WTC11 (cell line): ENCODE data around the gene CNTN1. TPM values are rescaled to one million over a fixed set of nuclear protein-coding genes. Genes with fewer than 3 reads are reported as not detected.

ENCODE experiments used
- ATAC-seq: fragments of 200-7000 bp; cut with Tn5 transposase; 2 replicates; pipeline ENCODE4 v1.10.0; 2021; ENCODE audit warnings: mild to moderate bottlenecking, moderate library complexity
- CTCF ChIA-PET: fragments of 300-600 bp; sonication (Branson Sonifier 250); formaldehyde crosslinking; loops from one replicate; lab custom pipeline; 2021; ENCODE audit warnings: antibody characterized with exemption; lab: Charles Lee
- POLR2A ChIA-PET: fragments of 350-600 bp; sonication (Branson Sonifier 250); formaldehyde crosslinking; loops from one replicate; lab custom pipeline; 2021; ENCODE audit warnings: antibody characterized with exemption; lab: Charles Lee
- DNase-seq: peaks from one replicate; pipeline ENCODE4 v3.0.0; 2021; ENCODE audit warnings: low spot score
- H3K27ac Mint-ChIP-seq: 2 replicates; pipeline ENCODE4 v1.8.0; 2021; ENCODE audit warnings: mixed read lengths
- H3K27me3 Mint-ChIP-seq: 2 replicates; pipeline ENCODE4 v1.8.0; 2021; ENCODE audit warnings: low read depth, mild to moderate bottlenecking, moderate library complexity, mixed read lengths
- H3K36me3 Mint-ChIP-seq: 2 replicates; pipeline ENCODE4 v1.8.0; 2021; ENCODE audit warnings: mixed read lengths
- H3K4me1 Mint-ChIP-seq: 2 replicates; pipeline ENCODE4 v1.8.0; 2022; ENCODE audit warnings: mixed read lengths
- H3K4me3 Mint-ChIP-seq: 2 replicates; pipeline ENCODE4 v1.8.0; 2021; ENCODE audit warnings: mild to moderate bottlenecking, moderate library complexity, mixed read lengths
- H3K9me3 Mint-ChIP-seq: 2 replicates; pipeline ENCODE4 v1.8.0; 2021; ENCODE audit warnings: mixed read lengths
- ATF1 ChIP-seq: sonication (generic); formaldehyde crosslinking; IDR thresholded peaks from 2 replicates; pipeline ENCODE4 v1.8.1; 2023; ENCODE audit warnings: mild to moderate bottlenecking, moderate library complexity, missing genetic modification reagents
- CBFB ChIP-seq: sonication (generic); formaldehyde crosslinking; IDR thresholded peaks from 2 replicates; pipeline ENCODE4 v1.8.1; 2022; ENCODE audit warnings: mild to moderate bottlenecking, low read depth, missing genetic modification reagents
- CDX4 ChIP-seq: fragments of 250-450 bp; sonication (Bioruptor Pico); IDR thresholded peaks from 2 replicates; pipeline ENCODE4 v1.9.0; 2021; ENCODE audit warnings: moderate library complexity, mild to moderate bottlenecking, inconsistent platforms, borderline replicate concordance
- CREM ChIP-seq: sonication (generic); formaldehyde crosslinking; IDR thresholded peaks from 2 replicates; pipeline ENCODE4 v1.8.1; 2022; ENCODE audit warnings: mild to moderate bottlenecking, missing genetic modification reagents, moderate library complexity
- ETV6 ChIP-seq: sonication (generic); formaldehyde crosslinking; IDR thresholded peaks from 2 replicates; pipeline ENCODE4 v1.8.1; 2022; ENCODE audit warnings: mild to moderate bottlenecking, missing genetic modification reagents
- FOXJ3 ChIP-seq: sonication (generic); formaldehyde crosslinking; IDR thresholded peaks from 2 replicates; pipeline ENCODE4 v1.9.0; 2021; ENCODE audit warnings: missing genetic modification reagents, mild to moderate bottlenecking, borderline replicate concordance
- OVOL2 ChIP-seq: fragments of 250-450 bp; sonication (Bioruptor Pico); IDR thresholded peaks from 2 replicates; pipeline ENCODE4 v1.9.0; 2021; ENCODE audit warnings: mild to moderate bottlenecking, borderline replicate concordance
- PREB ChIP-seq: sonication (generic); formaldehyde crosslinking; IDR thresholded peaks from 2 replicates; pipeline ENCODE4 v1.8.1; 2022; ENCODE audit warnings: mild to moderate bottlenecking, missing genetic modification reagents, moderate library complexity, borderline replicate concordance
- RELA ChIP-seq: sonication (generic); formaldehyde crosslinking; IDR thresholded peaks from 2 replicates; pipeline ENCODE4 v1.8.1; 2022; ENCODE audit warnings: missing genetic modification reagents, mild to moderate bottlenecking, borderline replicate concordance
- SP1 ChIP-seq: sonication (generic); formaldehyde crosslinking; conservative IDR thresholded peaks from 2 replicates; pipeline ENCODE4 v1.8.1; 2022; ENCODE audit warnings: missing genetic modification reagents
- TEAD4 ChIP-seq: sonication (generic); formaldehyde crosslinking; IDR thresholded peaks from 2 replicates; pipeline ENCODE4 v1.8.0; 2022; ENCODE audit warnings: mild to moderate bottlenecking, missing genetic modification reagents
- TP53 ChIP-seq: sonication (generic); formaldehyde crosslinking; IDR thresholded peaks from 2 replicates; pipeline ENCODE4 v1.8.1; 2023; ENCODE audit warnings: mild to moderate bottlenecking, missing genetic modification reagents
- ZBTB21 ChIP-seq: sonication (generic); formaldehyde crosslinking; IDR thresholded peaks from 2 replicates; pipeline ENCODE4 v1.8.1; 2023; ENCODE audit warnings: mild to moderate bottlenecking, missing genetic modification reagents, borderline replicate concordance
- ZNF423 ChIP-seq: fragments of 250-450 bp; sonication (Bioruptor Pico); IDR thresholded peaks from 2 replicates; pipeline ENCODE4 v2.1.2; 2022; ENCODE audit warnings: mild to moderate bottlenecking, moderate library complexity
- ZNF671 ChIP-seq: fragments of 250-450 bp; sonication (Bioruptor Pico); IDR thresholded peaks from 2 replicates; pipeline ENCODE4 v1.8.0; 2021; ENCODE audit warnings: mild to moderate bottlenecking
- total RNA-seq: library from RNA; stranded (reverse); gene quantifications from 3 replicates; pipeline ENCODE4 v1.2.3, GENCODE V29; 2021
- TF ChIP-seq, protein P1 (sequence below): sonication (generic); formaldehyde crosslinking; IDR thresholded peaks from 2 replicates; pipeline ENCODE4 v1.8.1; 2022; ENCODE audit warnings: low read depth, missing genetic modification reagents, borderline replicate concordance
- TF ChIP-seq, protein P2 (sequence below): sonication (generic); formaldehyde crosslinking; conservative IDR thresholded peaks from 2 replicates; pipeline ENCODE4 v1.8.1; 2022; ENCODE audit warnings: mild to moderate bottlenecking, missing genetic modification reagents
- TF ChIP-seq, protein P3 (sequence below): fragments of 250-450 bp; sonication (Bioruptor Pico); IDR thresholded peaks from 2 replicates; pipeline ENCODE4 v1.9.0; 2021; ENCODE audit warnings: mild to moderate bottlenecking
- TF ChIP-seq, protein P4 (sequence below): sonication (generic); formaldehyde crosslinking; IDR thresholded peaks from 2 replicates; pipeline ENCODE4 v1.8.0; 2023; ENCODE audit warnings: missing genetic modification reagents
- TF ChIP-seq, protein P5 (sequence below): fragments of 250-450 bp; sonication (Bioruptor Pico); conservative IDR thresholded peaks from 2 replicates; pipeline ENCODE4 v1.9.0; 2021; ENCODE audit warnings: mild to moderate bottlenecking
- TF ChIP-seq, protein P6 (sequence below): sonication (generic); formaldehyde crosslinking; IDR thresholded peaks from 2 replicates; pipeline ENCODE4 v1.8.0; 2022; ENCODE audit warnings: mild to moderate bottlenecking, missing genetic modification reagents

The CNTN1 gene
- total RNA-seq, 1 experiment from 2014 or later, result 16.9 TPM

DNA sequence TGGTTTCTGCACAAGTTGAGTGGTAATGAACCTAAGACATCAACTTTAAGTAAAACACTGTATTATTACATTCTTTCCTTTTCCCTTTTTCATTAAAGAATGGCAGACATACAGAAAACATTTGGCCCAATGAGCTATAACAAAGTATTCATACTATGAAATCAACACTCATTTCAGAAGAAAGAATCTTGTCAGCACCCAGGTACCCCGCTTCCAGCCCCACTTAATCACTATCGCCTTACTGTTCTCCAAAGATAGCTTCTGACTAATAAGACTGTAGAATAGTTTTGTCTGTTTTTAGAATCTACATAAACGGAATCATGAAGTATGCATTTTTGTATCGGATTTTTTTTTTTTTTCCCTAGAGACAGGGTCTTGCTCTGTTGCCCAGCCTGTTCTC is 9.5 kb downstream of the CNTN1 start (continued):
- TF ChIP-seq SP1 (CRISPR knock-in tag) (no peak), ATF1 (CRISPR knock-in tag) (no peak), TP53 (no peak), PREB (CRISPR knock-in tag) (no peak), OVOL2 (CRISPR knock-in tag) (no peak)
- TF ChIP-seq, protein P1, sequence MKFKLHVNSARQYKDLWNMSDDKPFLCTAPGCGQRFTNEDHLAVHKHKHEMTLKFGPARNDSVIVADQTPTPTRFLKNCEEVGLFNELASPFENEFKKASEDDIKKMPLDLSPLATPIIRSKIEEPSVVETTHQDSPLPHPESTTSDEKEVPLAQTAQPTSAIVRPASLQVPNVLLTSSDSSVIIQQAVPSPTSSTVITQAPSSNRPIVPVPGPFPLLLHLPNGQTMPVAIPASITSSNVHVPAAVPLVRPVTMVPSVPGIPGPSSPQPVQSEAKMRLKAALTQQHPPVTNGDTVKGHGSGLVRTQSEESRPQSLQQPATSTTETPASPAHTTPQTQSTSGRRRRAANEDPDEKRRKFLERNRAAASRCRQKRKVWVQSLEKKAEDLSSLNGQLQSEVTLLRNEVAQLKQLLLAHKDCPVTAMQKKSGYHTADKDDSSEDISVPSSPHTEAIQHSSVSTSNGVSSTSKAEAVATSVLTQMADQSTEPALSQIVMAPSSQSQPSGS (CRISPR knock-in tag), result no peak
- TF ChIP-seq, protein P2, sequence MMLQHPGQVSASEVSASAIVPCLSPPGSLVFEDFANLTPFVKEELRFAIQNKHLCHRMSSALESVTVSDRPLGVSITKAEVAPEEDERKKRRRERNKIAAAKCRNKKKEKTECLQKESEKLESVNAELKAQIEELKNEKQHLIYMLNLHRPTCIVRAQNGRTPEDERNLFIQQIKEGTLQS, result no peak

DNA sequence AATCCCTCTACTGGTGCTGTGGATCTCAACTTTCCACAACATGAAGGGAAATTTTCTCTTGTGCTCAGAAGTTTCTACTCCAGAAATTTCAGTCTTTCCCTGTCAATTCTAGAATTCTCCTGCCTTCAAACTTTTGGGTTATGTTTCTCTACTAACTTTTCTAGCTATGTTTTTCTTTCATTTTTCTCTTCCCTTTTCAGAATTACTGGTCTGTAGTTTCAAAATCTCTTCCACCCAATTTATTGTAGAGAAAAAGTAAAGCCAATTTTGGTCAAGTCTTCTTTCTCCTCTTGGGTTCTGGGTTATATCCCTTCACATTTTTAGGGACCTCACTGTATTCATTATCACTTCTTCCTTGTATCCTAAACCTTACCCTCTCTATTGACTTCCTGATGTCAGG is 18.9 kb downstream of the CNTN1 start:
- H3K27me3 Mint-ChIP-seq, result no peaks in the 10 kb centered on the region
- ATAC-seq (no peak), DNase-seq (no peak)
- CTCF ChIA-PET, result no interaction called here
- H3K4me3 Mint-ChIP-seq, result no peak overlapping the region
- TF ChIP-seq RELA (CRISPR knock-in tag) (no peak), ZNF423 (no peak), ZNF671 (CRISPR knock-in tag) (no peak), TEAD4 (no peak)
- TF ChIP-seq, protein P3, sequence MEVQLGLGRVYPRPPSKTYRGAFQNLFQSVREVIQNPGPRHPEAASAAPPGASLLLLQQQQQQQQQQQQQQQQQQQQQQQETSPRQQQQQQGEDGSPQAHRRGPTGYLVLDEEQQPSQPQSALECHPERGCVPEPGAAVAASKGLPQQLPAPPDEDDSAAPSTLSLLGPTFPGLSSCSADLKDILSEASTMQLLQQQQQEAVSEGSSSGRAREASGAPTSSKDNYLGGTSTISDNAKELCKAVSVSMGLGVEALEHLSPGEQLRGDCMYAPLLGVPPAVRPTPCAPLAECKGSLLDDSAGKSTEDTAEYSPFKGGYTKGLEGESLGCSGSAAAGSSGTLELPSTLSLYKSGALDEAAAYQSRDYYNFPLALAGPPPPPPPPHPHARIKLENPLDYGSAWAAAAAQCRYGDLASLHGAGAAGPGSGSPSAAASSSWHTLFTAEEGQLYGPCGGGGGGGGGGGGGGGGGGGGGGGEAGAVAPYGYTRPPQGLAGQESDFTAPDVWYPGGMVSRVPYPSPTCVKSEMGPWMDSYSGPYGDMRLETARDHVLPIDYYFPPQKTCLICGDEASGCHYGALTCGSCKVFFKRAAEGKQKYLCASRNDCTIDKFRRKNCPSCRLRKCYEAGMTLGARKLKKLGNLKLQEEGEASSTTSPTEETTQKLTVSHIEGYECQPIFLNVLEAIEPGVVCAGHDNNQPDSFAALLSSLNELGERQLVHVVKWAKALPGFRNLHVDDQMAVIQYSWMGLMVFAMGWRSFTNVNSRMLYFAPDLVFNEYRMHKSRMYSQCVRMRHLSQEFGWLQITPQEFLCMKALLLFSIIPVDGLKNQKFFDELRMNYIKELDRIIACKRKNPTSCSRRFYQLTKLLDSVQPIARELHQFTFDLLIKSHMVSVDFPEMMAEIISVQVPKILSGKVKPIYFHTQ (CRISPR knock-in tag), result no peak
- TF ChIP-seq, protein P4, sequence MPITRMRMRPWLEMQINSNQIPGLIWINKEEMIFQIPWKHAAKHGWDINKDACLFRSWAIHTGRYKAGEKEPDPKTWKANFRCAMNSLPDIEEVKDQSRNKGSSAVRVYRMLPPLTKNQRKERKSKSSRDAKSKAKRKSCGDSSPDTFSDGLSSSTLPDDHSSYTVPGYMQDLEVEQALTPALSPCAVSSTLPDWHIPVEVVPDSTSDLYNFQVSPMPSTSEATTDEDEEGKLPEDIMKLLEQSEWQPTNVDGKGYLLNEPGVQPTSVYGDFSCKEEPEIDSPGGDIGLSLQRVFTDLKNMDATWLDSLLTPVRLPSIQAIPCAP, result no peak
- H3K9me3 Mint-ChIP-seq, result no peaks in the 10 kb centered on the region
- H3K36me3 Mint-ChIP-seq, result no peaks in the 10 kb centered on the region
- H3K4me1 Mint-ChIP-seq, result no peaks in the 10 kb centered on the region
- POLR2A ChIA-PET, result no interaction called here
- H3K27ac Mint-ChIP-seq, result no peak overlapping the region

DNA sequence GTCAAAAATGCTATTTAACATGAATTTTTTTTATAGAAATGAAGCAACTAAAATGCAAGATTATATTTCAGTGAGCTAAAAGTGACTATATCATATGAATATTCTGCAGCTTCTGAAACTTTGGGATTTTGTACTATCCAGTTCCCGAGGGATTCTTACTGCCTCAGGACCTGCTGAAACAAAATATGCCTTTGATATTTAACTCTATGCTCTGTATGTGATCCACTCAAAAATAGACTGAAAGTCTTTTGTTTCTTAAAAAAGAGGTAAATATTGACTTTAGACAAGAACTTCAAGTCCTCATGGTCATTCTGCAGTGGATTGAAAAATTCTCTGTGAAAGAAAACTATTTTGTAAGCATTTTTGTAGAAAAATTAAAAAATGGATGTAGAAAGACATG is 22.4 kb downstream of the CNTN1 start:
- CTCF ChIA-PET, result no interaction called here
- POLR2A ChIA-PET, result no interaction called here
- no peak for ATAC-seq
- H3K27ac Mint-ChIP-seq, result no peak overlapping the region
- no peak for DNase-seq
- no peaks in the 10 kb centered on the region for H3K9me3 Mint-ChIP-seq
- H3K36me3 Mint-ChIP-seq, result no peaks in the 10 kb centered on the region
- no peak overlapping the region for H3K4me3 Mint-ChIP-seq
- no peaks in the 10 kb centered on the region; the same call in 1 of the 2 replicates for H3K27me3 Mint-ChIP-seq
- no peaks in the 10 kb centered on the region for H3K4me1 Mint-ChIP-seq
- no peak for TF ChIP-seq ZNF423
- TF ChIP-seq CREM (CRISPR knock-in tag), result no peak
- no peak for TF ChIP-seq ZBTB21
- TF ChIP-seq, protein P5, sequence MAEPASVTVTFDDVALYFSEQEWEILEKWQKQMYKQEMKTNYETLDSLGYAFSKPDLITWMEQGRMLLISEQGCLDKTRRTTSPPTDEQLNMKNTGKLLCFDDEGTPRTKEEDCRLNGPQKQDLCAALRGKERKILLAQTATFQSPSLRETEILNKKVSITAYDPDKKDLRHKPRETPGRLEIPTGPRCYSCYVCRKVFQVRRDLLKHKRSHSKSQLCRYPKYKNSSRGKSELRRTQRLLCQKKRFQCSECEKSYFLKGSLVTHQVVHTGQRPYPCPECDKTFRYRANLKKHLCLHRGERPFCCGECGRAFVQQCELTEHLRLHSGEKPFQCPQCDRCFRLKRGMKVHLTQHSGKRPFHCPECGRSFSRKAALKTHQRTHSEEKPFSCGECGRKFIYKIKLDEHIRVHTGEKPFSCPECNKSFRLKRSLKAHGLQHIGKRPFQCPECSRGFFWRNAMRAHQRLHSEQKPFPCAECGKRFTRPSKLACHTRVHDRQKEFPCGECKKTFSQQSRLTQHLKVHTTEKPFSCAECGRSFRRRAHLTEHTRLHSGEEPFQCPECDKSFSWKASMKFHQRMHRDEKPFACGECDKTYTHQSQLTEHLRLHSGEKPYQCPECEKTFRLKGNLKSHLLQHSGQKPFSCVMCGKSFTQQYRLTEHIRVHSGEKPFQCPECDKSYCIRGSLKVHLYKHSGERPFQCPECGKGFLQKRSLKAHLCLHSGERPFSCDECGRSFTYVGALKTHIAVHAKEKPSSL (CRISPR knock-in tag), result no peak
- TF ChIP-seq CDX4, result no peak
- TF ChIP-seq, protein P6, sequence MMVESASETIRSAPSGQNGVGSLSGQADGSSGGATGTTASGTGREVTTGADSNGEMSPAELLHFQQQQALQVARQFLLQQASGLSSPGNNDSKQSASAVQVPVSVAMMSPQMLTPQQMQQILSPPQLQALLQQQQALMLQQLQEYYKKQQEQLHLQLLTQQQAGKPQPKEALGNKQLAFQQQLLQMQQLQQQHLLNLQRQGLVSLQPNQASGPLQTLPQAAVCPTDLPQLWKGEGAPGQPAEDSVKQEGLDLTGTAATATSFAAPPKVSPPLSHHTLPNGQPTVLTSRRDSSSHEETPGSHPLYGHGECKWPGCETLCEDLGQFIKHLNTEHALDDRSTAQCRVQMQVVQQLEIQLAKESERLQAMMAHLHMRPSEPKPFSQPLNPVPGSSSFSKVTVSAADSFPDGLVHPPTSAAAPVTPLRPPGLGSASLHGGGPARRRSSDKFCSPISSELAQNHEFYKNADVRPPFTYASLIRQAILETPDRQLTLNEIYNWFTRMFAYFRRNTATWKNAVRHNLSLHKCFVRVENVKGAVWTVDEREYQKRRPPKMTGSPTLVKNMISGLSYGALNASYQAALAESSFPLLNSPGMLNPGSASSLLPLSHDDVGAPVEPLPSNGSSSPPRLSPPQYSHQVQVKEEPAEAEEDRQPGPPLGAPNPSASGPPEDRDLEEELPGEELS (CRISPR knock-in tag), result no peak
- TF ChIP-seq CBFB, result no peak
- no peak for TF ChIP-seq FOXJ3 (CRISPR knock-in tag)
- no peak for TF ChIP-seq TEAD4
- TF ChIP-seq ETV6 (CRISPR knock-in tag), result no peak
